ENCODE results near the gene SLC6A3. TPM values are rescaled to one million over a fixed set of nuclear protein-coding genes. Genes with fewer than 3 reads are reported as not detected.

The SLC6A3 gene
- total and polyA plus RNA-seq, 9 of the 15 experiments (the other 6 are each of a cell fraction or from before 2014, with no cell fraction given): not detected

GRCh38 chr5:1383886-1384401, 61.3 kb downstream of the SLC6A3 start (continued):
- TF ChIP-seq SMAD2 (IDR thresholded peaks at IDR 0.05; ENCODE audit: low read depth, low read length): no peak

- 2% methylated on average over 17 of the region's 17 CpGs for WGBS (ENCODE audit: insufficient coverage, low coverage, missing lambda C conversion rate)
- H4K20me1 ChIP-seq (replicated peaks; ENCODE audit: control insufficient read depth, insufficient read depth, low read length): peaks cover 10% of the 10 kb centered on the region; the same call in 1 of the 2 replicates
- H3K4me2 ChIP-seq (ENCODE audit: insufficient read depth, low read length): no peak overlapping the region
- no peak for TF ChIP-seq ZBTB17 (CRISPR knock-in tag; IDR thresholded peaks at IDR 0.05)
- TF ChIP-seq TBL1XR1 (IDR thresholded peaks at IDR 0.05; ENCODE audit: low read length in 2 of 2): no peak
- no peak for TF ChIP-seq IFI16 (CRISPR knock-in tag; IDR thresholded peaks at IDR 0.05)
- no peak for TF ChIP-seq ATF2 (CRISPR knock-in tag; IDR thresholded peaks at IDR 0.05)
- TF ChIP-seq ZNF263 (CRISPR knock-in tag; IDR thresholded peaks at IDR 0.05; ENCODE audit: borderline replicate concordance): no peak
- TF ChIP-seq ZZZ3 (IDR thresholded peaks at IDR 0.05): no peak
- TF ChIP-seq MEF2D (tag; conservative IDR thresholded peaks at IDR 0.05; ENCODE audit: low read depth): no peak
- no peak for TF ChIP-seq TAF9B (IDR thresholded peaks at IDR 0.05; ENCODE audit: partially characterized antibody)
- no peak for TF ChIP-seq RB1 (IDR thresholded peaks at IDR 0.05; ENCODE audit: low read depth)
- TF ChIP-seq ZNF695 (CRISPR knock-in tag; IDR thresholded peaks at IDR 0.05): no peak
- TF ChIP-seq ZBTB26 (CRISPR knock-in tag; IDR thresholded peaks at IDR 0.05): no peak
- no peak for TF ChIP-seq LEF1 (IDR thresholded peaks at IDR 0.05)
- no peak for TF ChIP-seq KDM4B (IDR thresholded peaks at IDR 0.05; ENCODE audit: borderline replicate concordance in 2 of 2, low read depth in 1 of 2)
- H3K27ac ChIP-seq (ENCODE audit: extremely low read depth, low read depth, low read length): no peak overlapping the region
- H3K4me3 ChIP-seq: no peak overlapping the region
- ChIA-PET CTCF (ENCODE audit: low intra/inter-chr PET ratio) (no interaction called here), POLR2A (no interaction called here)
- 0 out of 2 replicates have a peak, but pooled peaks cover 6% of the 10 kb centered on the region for H3K9me3 ChIP-seq (replicated peaks; ENCODE audit: control insufficient read depth, insufficient read depth, low read depth, low read length)
- DNase-seq (ENCODE audit: extremely low read depth in 1 of 4, low spot score in 3 of 4): no peak
- H3K9ac ChIP-seq (ENCODE audit: insufficient read depth in 1 of 2, low read depth in 2 of 2, low read length in 2 of 2): no peak overlapping the region
- FAIRE-seq: no peak
- intact Hi-C loops (cut with micrococcal nuclease): loop anchor here (10.0 kb wide), 1 partner anchor 261 kb away; no protein-coding TSS in a partner anchor
- in situ Hi-C loops (cut with MboI): no loop called here
- H3K79me2 ChIP-seq (ENCODE audit: control insufficient read depth, insufficient read depth, low read length): no peaks in the 10 kb centered on the region
- no TSS peak for BruUV-seq (replicated peaks)
- H3K27me3 ChIP-seq (ENCODE audit: control insufficient read depth in 2 of 2, insufficient read depth in 2 of 2, low read length in 2 of 2): peaks cover 57 to 91% of the 10 kb centered on the region in 2 experiments
- no peaks in the 10 kb centered on the region for H3K9me1 ChIP-seq (ENCODE audit: control insufficient read depth, insufficient read depth, low read length)
- H3K36me3 ChIP-seq (ENCODE audit: control insufficient read depth, insufficient read depth, low read length): no peaks in the 10 kb centered on the region
- no peak overlapping the region for H2AFZ ChIP-seq (ENCODE audit: low read depth, low read length)
- ATAC-seq: no peak
- H3K4me1 ChIP-seq (replicated peaks in 1 of 2; ENCODE audit: control insufficient read depth in 2 of 2, insufficient read depth in 2 of 2, low read length in 2 of 2): peaks cover 4 to 26% of the 10 kb centered on the region in 2 experiments; a peak in 3 of 5 replicates
These were observed 61.9 kb downstream of the SLC6A3 start for GRCh38 chr5:1383344-1383743.
